Measurements from ENCODE around the gene BDNF. TPM values are rescaled to one million over a fixed set of nuclear protein-coding genes. Genes with fewer than 3 reads are reported as not detected.

Gene BDNF
- polyA plus RNA-seq, 1 donor (not counting 4 experiments of a cell fraction or from before 2014, with no cell fraction given), result 0.35 TPM

DNA sequence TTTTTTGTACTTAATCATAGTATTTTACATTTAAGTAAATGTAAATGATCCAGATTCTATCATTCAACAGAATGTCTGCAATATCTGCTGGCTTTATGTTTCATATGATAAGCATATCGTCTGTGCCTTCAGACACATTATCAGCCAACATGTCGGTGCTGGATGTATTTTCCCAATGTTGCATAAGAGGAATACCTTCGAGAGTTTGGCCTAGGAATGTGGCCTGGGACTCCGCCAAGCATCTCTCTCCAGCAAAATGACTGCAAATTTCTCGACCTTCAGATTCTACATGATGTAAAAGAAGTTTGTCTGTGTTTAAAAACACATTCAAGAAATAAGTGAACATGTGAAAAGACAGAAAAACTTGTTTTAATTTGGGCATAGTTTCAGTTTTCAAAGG lies 6.9 kb downstream of the BDNF start:
- FAIRE-seq (no peak), DNase-seq (ENCODE audit: low read depth, low spot score) (no peak)
- dilution Hi-C loops (cut with MboI; ENCODE audit: extremely low pct_ligation_motif_present, low sequenced_read_pairs), result no loop called here
- Histone ChIP-seq H3K9ac (ENCODE audit: control insufficient read depth, extremely low read depth, insufficient read depth, low read length) (no peak overlapping the region), H3K79me2 (ENCODE audit: control insufficient read depth, insufficient read depth, low read length) (no peaks in the 10 kb centered on the region), H3K27ac (ENCODE audit: control insufficient read depth, insufficient read depth, low read length) (no peak overlapping the region), H3K9me1 (ENCODE audit: control insufficient read depth, extremely low read depth, insufficient read depth, low read length) (no peaks in the 10 kb centered on the region), H3K4me3 (ENCODE audit: control insufficient read depth in 2 of 3, extremely low read depth in 1 of 3, insufficient read depth in 2 of 3, low read depth in 1 of 3, low read length in 3 of 3) (no peak overlapping the region), H2AFZ (ENCODE audit: control insufficient read depth, low read length) (no peak overlapping the region), H3K36me3 (ENCODE audit: control insufficient read depth in 2 of 2, extremely low read depth in 1 of 2, insufficient read depth in 2 of 2, low read length in 2 of 2) (no peaks in the 10 kb centered on the region), H3K4me2 (ENCODE audit: control insufficient read depth, extremely low read depth, insufficient read depth, low read depth, low read length) (no peak overlapping the region), H3K27me3 (ENCODE audit: control insufficient read depth, extremely low read depth, insufficient read depth, low read length) (peaks cover 6% of the 10 kb centered on the region), H3K9me3 (ENCODE audit: control insufficient read depth, low read depth, low read length) (no peaks in the 10 kb centered on the region), H3K4me1 (ENCODE audit: control insufficient read depth, extremely low read depth, insufficient read depth, low read length) (no peaks in the 10 kb centered on the region), H4K20me1 (ENCODE audit: control insufficient read depth, extremely low read depth, insufficient read depth, low read length) (no peaks in the 10 kb centered on the region)
- TF ChIP-seq EZH2 (IDR thresholded peaks at IDR 0.05; ENCODE audit: low read length), result no peak
- TF ChIP-seq, protein P1, sequence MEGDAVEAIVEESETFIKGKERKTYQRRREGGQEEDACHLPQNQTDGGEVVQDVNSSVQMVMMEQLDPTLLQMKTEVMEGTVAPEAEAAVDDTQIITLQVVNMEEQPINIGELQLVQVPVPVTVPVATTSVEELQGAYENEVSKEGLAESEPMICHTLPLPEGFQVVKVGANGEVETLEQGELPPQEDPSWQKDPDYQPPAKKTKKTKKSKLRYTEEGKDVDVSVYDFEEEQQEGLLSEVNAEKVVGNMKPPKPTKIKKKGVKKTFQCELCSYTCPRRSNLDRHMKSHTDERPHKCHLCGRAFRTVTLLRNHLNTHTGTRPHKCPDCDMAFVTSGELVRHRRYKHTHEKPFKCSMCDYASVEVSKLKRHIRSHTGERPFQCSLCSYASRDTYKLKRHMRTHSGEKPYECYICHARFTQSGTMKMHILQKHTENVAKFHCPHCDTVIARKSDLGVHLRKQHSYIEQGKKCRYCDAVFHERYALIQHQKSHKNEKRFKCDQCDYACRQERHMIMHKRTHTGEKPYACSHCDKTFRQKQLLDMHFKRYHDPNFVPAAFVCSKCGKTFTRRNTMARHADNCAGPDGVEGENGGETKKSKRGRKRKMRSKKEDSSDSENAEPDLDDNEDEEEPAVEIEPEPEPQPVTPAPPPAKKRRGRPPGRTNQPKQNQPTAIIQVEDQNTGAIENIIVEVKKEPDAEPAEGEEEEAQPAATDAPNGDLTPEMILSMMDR (optimal IDR thresholded peaks at IDR 0.05 in 1 of 3, IDR thresholded peaks at IDR 0.05 in 1 of 3, conservative IDR thresholded peaks at IDR 0.05 in 1 of 3; ENCODE audit: extremely low read depth in 1 of 3, insufficient read depth in 2 of 3, low read length in 3 of 3), result no peak

GRCh38 chr11:27692781-27693180 lies 7.5 kb downstream of the BDNF start:
- H3K79me2 ChIP-seq (ENCODE audit: control insufficient read depth, insufficient read depth, low read length), result no peaks in the 10 kb centered on the region
- no peak overlapping the region for H3K4me2 ChIP-seq (ENCODE audit: control insufficient read depth, extremely low read depth, insufficient read depth, low read depth, low read length)
- DNase-seq (ENCODE audit: low read depth, low spot score) (no peak), FAIRE-seq (no peak)
- no peak for TF ChIP-seq EZH2 (IDR thresholded peaks at IDR 0.05; ENCODE audit: low read length)
- TF ChIP-seq, protein P1 (optimal IDR thresholded peaks at IDR 0.05 in 1 of 3, IDR thresholded peaks at IDR 0.05 in 1 of 3, conservative IDR thresholded peaks at IDR 0.05 in 1 of 3; ENCODE audit: extremely low read depth in 1 of 3, insufficient read depth in 2 of 3, low read length in 3 of 3), result no peak
- H2AFZ ChIP-seq (ENCODE audit: control insufficient read depth, low read length), result no peak overlapping the region
- peaks cover 3% of the 10 kb centered on the region for H3K27me3 ChIP-seq (ENCODE audit: control insufficient read depth, extremely low read depth, insufficient read depth, low read length)
- no peaks in the 10 kb centered on the region for H3K36me3 ChIP-seq (ENCODE audit: control insufficient read depth in 2 of 2, extremely low read depth in 1 of 2, insufficient read depth in 2 of 2, low read length in 2 of 2)
- no peaks in the 10 kb centered on the region for H3K9me1 ChIP-seq (ENCODE audit: control insufficient read depth, extremely low read depth, insufficient read depth, low read length)
- dilution Hi-C loops (cut with MboI; ENCODE audit: extremely low pct_ligation_motif_present, low sequenced_read_pairs), result no loop called here
- H3K9me3 ChIP-seq (ENCODE audit: control insufficient read depth, low read depth, low read length), result no peaks in the 10 kb centered on the region
- no peak overlapping the region for H3K4me3 ChIP-seq (ENCODE audit: control insufficient read depth in 2 of 3, extremely low read depth in 1 of 3, insufficient read depth in 2 of 3, low read depth in 1 of 3, low read length in 3 of 3)
- no peaks in the 10 kb centered on the region for H4K20me1 ChIP-seq (ENCODE audit: control insufficient read depth, extremely low read depth, insufficient read depth, low read length)
- no peaks in the 10 kb centered on the region for H3K4me1 ChIP-seq (ENCODE audit: control insufficient read depth, extremely low read depth, insufficient read depth, low read length)
- no peak overlapping the region for H3K27ac ChIP-seq (ENCODE audit: control insufficient read depth, insufficient read depth, low read length)
- no peak overlapping the region for H3K9ac ChIP-seq (ENCODE audit: control insufficient read depth, extremely low read depth, insufficient read depth, low read length)
